Endothelial cell of umbilical vein (primary cell): ENCODE measurements around the gene CCDC6. TPM values are rescaled to one million over a fixed set of nuclear protein-coding genes. Genes with fewer than 3 reads are reported as not detected.

Source experiments
- BruUV-seq: library from RNA; stranded (reverse); fragments of 400-500 nt; replicated peaks from 2 replicates; lab custom pipeline; 2021; lab: Mats Ljungman, UMichigan
- CTCF ChIA-PET: fragments of 300-600, 350-600 bp; sonication (Branson Sonifier 250); formaldehyde crosslinking; loops from one replicate; lab custom pipeline; 2021; ENCODE audit warnings: antibody characterized with exemption, inconsistent platforms; lab: Charles Lee
- POLR2A ChIA-PET: fragments of 300-600, 350-600 bp; sonication (Branson Sonifier 250); formaldehyde crosslinking; loops from one replicate; lab custom pipeline; 2021; ENCODE audit warnings: antibody characterized with exemption, inconsistent platforms; lab: Charles Lee
- DNase-seq: peaks from one replicate; pipeline ENCODE4 v3.0.0-alpha.2; 2011; ENCODE audit warnings: low read depth, low spot score
- FAIRE-seq: peaks from 2 replicates; lab custom pipeline; 2011; peaks lifted over from hg19 to GRCh38; lab: Jason Lieb, UNC
- H2AFZ ChIP-seq: 2 replicates; pipeline ENCODE4 v1.6.0; 2012; ENCODE audit warnings: low read depth, low read length, control low read depth, inconsistent platforms
- H3K27ac ChIP-seq: 2 replicates; pipeline ENCODE4 v1.5.1; 2011; ENCODE audit warnings: low read depth, mild to moderate bottlenecking, control low read depth, low read length, moderate library complexity; ENCODE audit not compliant: insufficient read depth
- H3K27me3 ChIP-seq, 2 experiments: 2 replicates each; pipeline versions ENCODE4 v1.6.0 to v1.6.1; 2011; ENCODE audit warnings: low read length in 2 of 2, mixed read lengths in 1 of 2; ENCODE audit not compliant: control insufficient read depth in 2 of 2, insufficient read depth in 2 of 2
- H3K36me3 ChIP-seq, 2 experiments: 2 replicates in 1 of 2; 3 replicates in 1 of 2; pipeline ENCODE4 v1.5.1; 2011; ENCODE audit warnings: low read length in 2 of 2, mild to moderate bottlenecking in 1 of 2, moderate library complexity in 1 of 2; ENCODE audit not compliant: control insufficient read depth in 2 of 2, insufficient read depth in 2 of 2; ENCODE audit errors: extremely low read depth in 1 of 2
- H3K4me1 ChIP-seq: 3 replicates; pipeline ENCODE4 v1.5.1; 2011; ENCODE audit warnings: mild to moderate bottlenecking, low read length; ENCODE audit not compliant: control insufficient read depth, insufficient read depth; ENCODE audit errors: extremely low read depth
- H3K4me2 ChIP-seq: 2 replicates; pipeline ENCODE4 v1.6.1; 2011; ENCODE audit warnings: low read length, control low read depth, mixed read lengths; ENCODE audit not compliant: insufficient read depth
- H3K4me3 ChIP-seq, 3 experiments: fragments of 200-600 bp in 1 of 3; sonication (generic), shearing (Covaris generic) in 1 of 3; replicated peaks in 1 of 3; 2 replicates each; pipeline ENCODE4 v1.5.1; 2011 to 2016; ENCODE audit warnings: control low read depth in 3 of 3, low read length in 3 of 3, mild to moderate bottlenecking in 2 of 3, inconsistent platforms in 1 of 3, low read depth in 1 of 3, moderate library complexity in 1 of 3; ENCODE audit not compliant: insufficient read depth in 1 of 3
- H3K79me2 ChIP-seq: 2 replicates; pipeline ENCODE4 v1.6.0; 2012; ENCODE audit warnings: low read length, inconsistent platforms; ENCODE audit not compliant: control insufficient read depth, insufficient read depth
- H3K9ac ChIP-seq: replicated peaks from 2 replicates; pipeline ENCODE3; 2011; ENCODE audit warnings: low read length, control low read depth; ENCODE audit not compliant: insufficient read depth; ENCODE audit errors: extremely low read depth
- H3K9me1 ChIP-seq: replicated peaks from 3 replicates; pipeline ENCODE4 v1.6.0; 2011; ENCODE audit warnings: mild to moderate bottlenecking, low read length; ENCODE audit not compliant: control insufficient read depth, insufficient read depth; ENCODE audit errors: extremely low read depth
- H3K9me3 ChIP-seq: replicated peaks from 2 replicates; pipeline ENCODE4 v1.5.1; 2012; ENCODE audit warnings: low read length, inconsistent platforms; ENCODE audit not compliant: control insufficient read depth, insufficient read depth
- H4K20me1 ChIP-seq: replicated peaks from 2 replicates; pipeline ENCODE3; 2011; ENCODE audit warnings: mild to moderate bottlenecking, low read length; ENCODE audit not compliant: control insufficient read depth, insufficient read depth; ENCODE audit errors: extremely low read depth
- EZH2 ChIP-seq: IDR thresholded peaks from 2 replicates; pipeline ENCODE4 v1.6.1; 2012; ENCODE audit warnings: borderline replicate concordance, low read depth, mild to moderate bottlenecking, moderate library complexity, low read length, inconsistent platforms; ENCODE audit not compliant: severe bottlenecking
- FOS ChIP-seq: IDR thresholded peaks from 2 replicates; pipeline ENCODE4 v1.6.1; 2011; ENCODE audit warnings: mild to moderate bottlenecking, low read length, moderate library complexity, borderline replicate concordance; ENCODE audit not compliant: insufficient read depth
- GATA2 ChIP-seq: IDR thresholded peaks from 2 replicates; pipeline ENCODE4 v1.7.0; 2011; ENCODE audit warnings: low read depth, mild to moderate bottlenecking, moderate library complexity, mixed read lengths, low read length; ENCODE audit not compliant: insufficient read length, insufficient read depth
- JUN ChIP-seq: IDR thresholded peaks from 2 replicates; pipeline ENCODE4 v1.6.1; 2011; ENCODE audit warnings: borderline replicate concordance, low read depth; ENCODE audit not compliant: insufficient read length, insufficient read depth
- MAX ChIP-seq: IDR thresholded peaks from 2 replicates; pipeline ENCODE4 v1.6.1; 2011; ENCODE audit not compliant: insufficient read depth, insufficient read length
- MYC ChIP-seq: IDR thresholded peaks from one replicate; pipeline ENCODE4 v1.6.1; 2011; ENCODE audit warnings: mild to moderate bottlenecking, low read depth, low read length
- POLR2A ChIP-seq: IDR thresholded peaks from 2 replicates; pipeline ENCODE4 v1.6.1; 2012; ENCODE audit warnings: low read depth, mild to moderate bottlenecking, control low read depth, low read length
- POLR2AphosphoS5 ChIP-seq: IDR thresholded peaks from 2 replicates; pipeline ENCODE4 v1.6.1; 2012; ENCODE audit warnings: low read depth, mild to moderate bottlenecking, control low read depth, low read length, moderate library complexity; ENCODE audit not compliant: insufficient read depth
- dilution Hi-C: fragments of 300-500 bp; cut with MboI; formaldehyde crosslinking; loops from one replicate; pipeline ENCODE4 v1.15.0; 2019; ENCODE audit warnings: low sequenced_read_pairs; ENCODE audit not compliant: extremely low pct_ligation_motif_present
- intact Hi-C: fragments of 100-400 bp; cut with micrococcal nuclease; formaldehyde crosslinking; loops from one replicate; pipeline ENCODE4 v1.10.0; 2022
- polyA plus RNA-seq, 4 experiments: library from polyadenylated mRNA; depleted of rRNA in 3 of 4; stranded (reverse) in 3 of 4; unstranded in 1 of 4; fragments of >200 nt; gene quantifications; 2 replicates each; pipeline versions ENCODE4 v1.2.1 to v1.2.3, GENCODE V29; 2011 to 2012; ENCODE audit warnings: missing spikeins in 1 of 4
- total RNA-seq: library from RNA; stranded (reverse); gene quantifications from 2 replicates; pipeline ENCODE4 v1.2.3, GENCODE V29; 2021
- TF ChIP-seq, protein P1 (sequence below), 2 donors: IDR thresholded peaks; 1 replicate in 1 of 2; 2 replicates in 1 of 2; pipeline ENCODE4 v1.5.1; 2011; ENCODE audit warnings: low read length in 2 of 2, mild to moderate bottlenecking in 2 of 2, moderate library complexity in 2 of 2, control low read depth in 1 of 2, inconsistent platforms in 1 of 2, low read depth in 1 of 2; ENCODE audit not compliant: insufficient read depth in 1 of 2; ENCODE audit errors: extremely low read depth in 1 of 2

Gene CCDC6
- total and polyA plus RNA-seq, 2 donors (not counting 3 experiments of a cell fraction or from before 2014, with no cell fraction given) = 16.8 to 36.8 TPM

GRCh38 chr10:59799421-59799820 lies 106.9 kb downstream of the CCDC6 start:
- Histone ChIP-seq H3K4me1 (no peaks in the 10 kb centered on the region), H3K36me3 (peaks cover 2 to 5% of the 10 kb centered on the region in 2 experiments), H3K4me2 (no peak overlapping the region), H3K27ac (no peak overlapping the region), H2AFZ (no peak overlapping the region), H3K4me3 (no peak overlapping the region), H4K20me1 (no peaks in the 10 kb centered on the region), H3K79me2 (no peaks in the 10 kb centered on the region), H3K27me3 (no peaks in the 10 kb centered on the region), H3K9me3 (no peaks in the 10 kb centered on the region), H3K9me1 (no peaks in the 10 kb centered on the region), H3K9ac (no peak overlapping the region)
- no TSS peak for BruUV-seq
- dilution Hi-C loops = no loop called here
- intact Hi-C loops = no loop called here
- POLR2A ChIA-PET = no interaction called here
- TF ChIP-seq JUN (no peak), GATA2 (no peak), FOS (no peak), MAX (no peak), MYC (no peak), EZH2 (no peak), POLR2AphosphoS5 (no peak), POLR2A (no peak)
- TF ChIP-seq, protein P1, sequence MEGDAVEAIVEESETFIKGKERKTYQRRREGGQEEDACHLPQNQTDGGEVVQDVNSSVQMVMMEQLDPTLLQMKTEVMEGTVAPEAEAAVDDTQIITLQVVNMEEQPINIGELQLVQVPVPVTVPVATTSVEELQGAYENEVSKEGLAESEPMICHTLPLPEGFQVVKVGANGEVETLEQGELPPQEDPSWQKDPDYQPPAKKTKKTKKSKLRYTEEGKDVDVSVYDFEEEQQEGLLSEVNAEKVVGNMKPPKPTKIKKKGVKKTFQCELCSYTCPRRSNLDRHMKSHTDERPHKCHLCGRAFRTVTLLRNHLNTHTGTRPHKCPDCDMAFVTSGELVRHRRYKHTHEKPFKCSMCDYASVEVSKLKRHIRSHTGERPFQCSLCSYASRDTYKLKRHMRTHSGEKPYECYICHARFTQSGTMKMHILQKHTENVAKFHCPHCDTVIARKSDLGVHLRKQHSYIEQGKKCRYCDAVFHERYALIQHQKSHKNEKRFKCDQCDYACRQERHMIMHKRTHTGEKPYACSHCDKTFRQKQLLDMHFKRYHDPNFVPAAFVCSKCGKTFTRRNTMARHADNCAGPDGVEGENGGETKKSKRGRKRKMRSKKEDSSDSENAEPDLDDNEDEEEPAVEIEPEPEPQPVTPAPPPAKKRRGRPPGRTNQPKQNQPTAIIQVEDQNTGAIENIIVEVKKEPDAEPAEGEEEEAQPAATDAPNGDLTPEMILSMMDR (IDR thresholded peaks at IDR 0.05; ENCODE audit: extremely low read depth in 1 of 2, insufficient read depth in 1 of 2, low read depth in 1 of 2, low read length in 2 of 2) = no peak
- FAIRE-seq (no peak), DNase-seq (no peak)
- CTCF ChIA-PET = interaction anchor here (0.9 to 1.2 kb wide), 5 partner anchors 9 to 173 kb away, joined by 3 to 4 read pairs (median 4); no protein-coding TSS in a partner anchor
